Ovary (tissue), 3 donors: ENCODE measurements around the gene POLR1G.

Experiments used
- POLR2A ChIP-seq: fragments of 450-650 bp; IDR thresholded peaks from one replicate; pipeline ENCODE4 v1.6.1; 2017; ENCODE audit warnings: antibody characterized with exemption, mild to moderate bottlenecking, moderate library complexity
- TF ChIP-seq, protein P1 (sequence below), 3 donors: fragments of 450-650 bp in 2 of 3; fragments of 200-600 bp in 1 of 3; IDR thresholded peaks; one replicate each; pipeline versions ENCODE4 v1.5.1 to v1.8.0; 2016 to 2022; ENCODE audit warnings: antibody characterized with exemption in 3 of 3, mild to moderate bottlenecking in 1 of 3
- donor health status: DM: no; HTN: no; CAD: no.

GRCh38 chr19:45424191-45425058 is 18.0 kb downstream of the POLR1G start:
- TF ChIP-seq, protein P1, sequence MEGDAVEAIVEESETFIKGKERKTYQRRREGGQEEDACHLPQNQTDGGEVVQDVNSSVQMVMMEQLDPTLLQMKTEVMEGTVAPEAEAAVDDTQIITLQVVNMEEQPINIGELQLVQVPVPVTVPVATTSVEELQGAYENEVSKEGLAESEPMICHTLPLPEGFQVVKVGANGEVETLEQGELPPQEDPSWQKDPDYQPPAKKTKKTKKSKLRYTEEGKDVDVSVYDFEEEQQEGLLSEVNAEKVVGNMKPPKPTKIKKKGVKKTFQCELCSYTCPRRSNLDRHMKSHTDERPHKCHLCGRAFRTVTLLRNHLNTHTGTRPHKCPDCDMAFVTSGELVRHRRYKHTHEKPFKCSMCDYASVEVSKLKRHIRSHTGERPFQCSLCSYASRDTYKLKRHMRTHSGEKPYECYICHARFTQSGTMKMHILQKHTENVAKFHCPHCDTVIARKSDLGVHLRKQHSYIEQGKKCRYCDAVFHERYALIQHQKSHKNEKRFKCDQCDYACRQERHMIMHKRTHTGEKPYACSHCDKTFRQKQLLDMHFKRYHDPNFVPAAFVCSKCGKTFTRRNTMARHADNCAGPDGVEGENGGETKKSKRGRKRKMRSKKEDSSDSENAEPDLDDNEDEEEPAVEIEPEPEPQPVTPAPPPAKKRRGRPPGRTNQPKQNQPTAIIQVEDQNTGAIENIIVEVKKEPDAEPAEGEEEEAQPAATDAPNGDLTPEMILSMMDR (IDR thresholded peaks at IDR 0.05), result no peak
- TF ChIP-seq POLR2A, result no peak
